Stomach (tissue), 9 donors: ENCODE measurements around the gene ATOH8. TPM values are rescaled to one million over a fixed set of nuclear protein-coding genes. Genes with fewer than 3 reads are reported as not detected.

ENCODE experiments used
- DNase-seq, 2 donors: peaks; one replicate each; pipeline versions ENCODE4 v3.0.0 to v3.0.0-alpha.2; 2013 to 2019
- H3K27ac ChIP-seq, 5 donors: fragments of 200-600 bp in 4 of 5; sonication (generic) in 4 of 5; one replicate each; pipeline ENCODE4 v1.5.1; 2013 to 2019; ENCODE audit warnings: mild to moderate bottlenecking in 1 of 5, moderate library complexity in 1 of 5
- H3K27me3 ChIP-seq, 3 donors: fragments of 200-600 bp; sonication (generic); one replicate each; pipeline ENCODE4 v1.5.1; 2017 to 2019; ENCODE audit warnings: mixed run types in 1 of 3
- H3K36me3 ChIP-seq, 4 donors: fragments of 200-600 bp; sonication (generic); 1 replicate in 3 of 4; 2 replicates in 1 of 4; pipeline ENCODE4 v1.5.1; 2016 to 2019
- H3K4me1 ChIP-seq, 4 donors: fragments of 200-600 bp; sonication (generic); one replicate each; pipeline ENCODE4 v1.5.1; 2016 to 2019
- H3K4me3 ChIP-seq, 4 donors: fragments of 200-600 bp; sonication (generic) in 3 of 4; one replicate each; pipeline ENCODE4 v1.5.1; 2016 to 2019; ENCODE audit warnings: mild to moderate bottlenecking in 1 of 4
- H3K9me3 ChIP-seq, 4 donors: fragments of 200-600 bp; sonication (generic); one replicate each; pipeline ENCODE4 v1.5.1; 2016 to 2019
- CTCF ChIP-seq, 7 experiments: fragments of 450-650 bp in 4 of 7; fragments of 200-600 bp in 3 of 7; sonication (generic) in 3 of 7; IDR thresholded peaks; one replicate each; pipeline ENCODE4 v1.5.1; 2016 to 2019; ENCODE audit warnings: antibody characterized with exemption in 7 of 7, control low read depth in 2 of 7, mild to moderate bottlenecking in 1 of 7
- EP300 ChIP-seq: sonication (generic); formaldehyde crosslinking; IDR thresholded peaks from one replicate; pipeline ENCODE4 v1.6.1; 2017; ENCODE audit warnings: antibody characterized with exemption
- POLR2A ChIP-seq, 4 donors: fragments of 450-650 bp; IDR thresholded peaks; one replicate each; pipeline ENCODE4 v1.6.1; 2016; ENCODE audit warnings: antibody characterized with exemption in 4 of 4, control low read depth in 2 of 4, mild to moderate bottlenecking in 1 of 4, moderate library complexity in 1 of 4
- POLR2AphosphoS5 ChIP-seq, 3 donors: sonication (generic); formaldehyde crosslinking; IDR thresholded peaks; one replicate each; pipeline ENCODE4 v1.6.1; 2016; ENCODE audit warnings: antibody characterized with exemption in 3 of 3
- WGBS, 5 donors: extraction: QIAGEN DNeasy Blood & Tissue Kit in 3 of 5; methylation state at CpG; one replicate each; pipeline versions ENCODE4 v1.1.5 to v1.1.7; 2013 to 2018; 5-methylcytosine and 5-hydroxymethylcytosine counted together
- intact Hi-C: fragments of 100-400 bp; cut with DNase I; formaldehyde crosslinking; loops from one replicate; pipeline ENCODE4 v1.15.1; 2023; ENCODE audit warnings: low total_unique reads
- polyA plus RNA-seq, 3 donors: library from polyadenylated mRNA; stranded (reverse); fragments of 200-250 nt; gene quantifications; one replicate each; pipeline ENCODE4 v1.2.3, GENCODE V29; 2013
- total RNA-seq, 5 donors: library from RNA; depleted of rRNA; stranded (reverse); fragments of >200 nt; gene quantifications; one replicate each; pipeline versions ENCODE4 v1.1.0 to v1.2.3, GENCODE V29; 2014 to 2016
- donor health status: healthy with polysubstance abuse.
- donor health status: Bipolar disorder and iron deficiency.
- donor health status: healthy.

Gene ATOH8
- total and polyA plus RNA-seq, 8 donors, result 2.3 to 23.2 (median 13.3) TPM

- 80 to 92% (median 83%) methylated on average over 7 of the region's 7 CpGs for WGBS, 5 donors
- intact Hi-C loops, result no loop called here
- no peaks in the 10 kb centered on the region for H3K9me3 ChIP-seq
- TF ChIP-seq EP300 (no peak), POLR2AphosphoS5 (IDR thresholded peaks at IDR 0.05) (no peak), CTCF (IDR thresholded peaks at IDR 0.05) (no peak), POLR2A (IDR thresholded peaks at IDR 0.05) (no peak)
- peak overlapping the region in 4 of 5 donors; percentile 78 to 93 (median 79) for H3K27ac ChIP-seq
- H3K4me1 ChIP-seq, result peaks cover 10 to 35% (median 26%) of the 10 kb centered on the region in 4 donors
- no peaks in the 10 kb centered on the region for H3K27me3 ChIP-seq
- no peaks in the 10 kb centered on the region for H3K36me3 ChIP-seq
- H3K4me3 ChIP-seq, result no peak overlapping the region
- no peak for DNase-seq
These were observed 17.1 kb upstream of the ATOH8 start for GRCh38 chr2:85736456-85737355.

GRCh38 chr2:85737481-85737880 lies 16.3 kb upstream of the ATOH8 start:
- peak; percentile 59 to 80 for DNase-seq
- H3K9me3 ChIP-seq, result no peaks in the 10 kb centered on the region
- intact Hi-C loops, result no loop called here
- H3K4me3 ChIP-seq, result no peak overlapping the region
- WGBS, 5 donors, result 51 to 79% (median 62%) methylated on average over 4 of the region's 4 CpGs
- TF ChIP-seq CTCF (IDR thresholded peaks at IDR 0.05), result no peak
- peak; percentile 61 to 99 (median 84) for TF ChIP-seq POLR2AphosphoS5 (IDR thresholded peaks at IDR 0.05)
- peaks cover 17 to 43% (median 33%) of the 10 kb centered on the region in 4 donors for H3K4me1 ChIP-seq
- H3K27me3 ChIP-seq, result no peaks in the 10 kb centered on the region
- no peaks in the 10 kb centered on the region for H3K36me3 ChIP-seq
- H3K27ac ChIP-seq, result peak overlapping the region; percentile 17 to 93 (median 78)

GRCh38 chr2:85737961-85738360 lies 15.8 kb upstream of the ATOH8 start:
- Histone ChIP-seq H3K27me3 (no peaks in the 10 kb centered on the region), H3K36me3 (no peaks in the 10 kb centered on the region), H3K27ac (peak overlapping the region; percentile 17 to 93 (median 78)), H3K9me3 (no peaks in the 10 kb centered on the region), H3K4me3 (no peak overlapping the region), H3K4me1 (peaks cover 21 to 47% (median 38%) of the 10 kb centered on the region in 4 donors)
- intact Hi-C loops, result no loop called here
- peak in 1 of 2 donors; percentile 80 for DNase-seq
- TF ChIP-seq EP300, result no peak
- WGBS, 5 donors, result 66 to 81% (median 74%) methylated on average over 4 of the region's 4 CpGs

GRCh38 chr2:85740193-85740592 lies 13.6 kb upstream of the ATOH8 start:
- 83 to 91% (median 90%) methylated on average over 4 of the region's 4 CpGs for WGBS, 5 donors
- no peak for DNase-seq
- Histone ChIP-seq H3K9me3 (no peaks in the 10 kb centered on the region), H3K27ac (peak overlapping the region in 4 of 5 donors; percentile 89 to 93 (median 92)), H3K27me3 (no peaks in the 10 kb centered on the region), H3K36me3 (no peaks in the 10 kb centered on the region), H3K4me3 (no peak overlapping the region), H3K4me1 (peaks cover 34 to 70% (median 59%) of the 10 kb centered on the region in 4 donors)
- TF ChIP-seq POLR2A (IDR thresholded peaks at IDR 0.05), result no peak
- TF ChIP-seq CTCF (IDR thresholded peaks at IDR 0.05), result no peak
- TF ChIP-seq EP300, result no peak
- TF ChIP-seq POLR2AphosphoS5 (IDR thresholded peaks at IDR 0.05), result no peak
- intact Hi-C loops, result no loop called here
